Measurements from ENCODE around the gene PSAT1. TPM values are rescaled to one million over a fixed set of nuclear protein-coding genes. Genes with fewer than 3 reads are reported as not detected.
A peak's percentile ranks its signal among the peaks of the same experiment; 100 is the strongest.

Gene PSAT1
- total RNA-seq, 1 experiment from 2014 or later, result 215 TPM

GRCh38 chr9:78306222-78307076, 9.5 kb downstream of the PSAT1 start:
- no peak overlapping the region for H3T11ph ChIP-seq (ENCODE audit: low read length)
- Mint-ChIP-seq H3K27ac (peak overlapping the region in 2 of 3 experiments; percentile 35 to 62; a peak in 2 of 7 replicates), H3K36me3 (ENCODE audit: insufficient read depth in 1 of 3, low read depth in 3 of 3) (peaks cover 78 to 97% (median 94%) of the 10 kb centered on the region in 3 experiments)

More at GRCh38 chr9:78306222-78307076, 9.5 kb downstream of the PSAT1 start:
- no peaks in the 10 kb centered on the region for H3K27me3 ChIP-seq (ENCODE audit: insufficient read depth, low read length)
- H3K4me3 Mint-ChIP-seq, result no peak overlapping the region
- TF ChIP-seq CTCF (conservative IDR thresholded peaks at IDR 0.05), result no peak
- no peak overlapping the region for H2BK20ac ChIP-seq (ENCODE audit: low read depth, low read length, poor library complexity, severe bottlenecking)
- H2AFZ ChIP-seq (ENCODE audit: low read length), result no peak overlapping the region
- peaks cover 6% of the 10 kb centered on the region for H3K79me1 ChIP-seq (ENCODE audit: insufficient read depth, low read depth, low read length, poor library complexity, severe bottlenecking)
- no peak overlapping the region for H4K8ac ChIP-seq (replicated peaks; ENCODE audit: insufficient read length, low read depth, low read length)
- no peaks in the 10 kb centered on the region for H3K23me2 ChIP-seq (ENCODE audit: insufficient read length, low read depth, low read length, poor library complexity, severe bottlenecking)
- peaks cover 0 to 6% of the 10 kb centered on the region in 2 experiments; a peak in 1 of 4 replicates for H3K4me1 Mint-ChIP-seq
- no peaks in the 10 kb centered on the region for H3K27me3 Mint-ChIP-seq (ENCODE audit: low read depth)
- WGBS (ENCODE audit: extremely low coverage, insufficient read length, low lambda C conversion rate), result no CpG with 5 or more reads among the region's 16 CpGs
- H4K5ac ChIP-seq (ENCODE audit: insufficient read length, low read depth, low read length), result no peak overlapping the region
- H2AK5ac ChIP-seq (ENCODE audit: insufficient read length, low read length), result no peak overlapping the region
- no peak overlapping the region for H2BK12ac ChIP-seq (ENCODE audit: insufficient read length, low read depth, low read length)
- H3K4ac ChIP-seq (ENCODE audit: low read depth, low read length), result no peak overlapping the region
- H3K18ac ChIP-seq (ENCODE audit: insufficient read length, low read depth, low read length), result no peak overlapping the region
- no peak overlapping the region for H3K27ac ChIP-seq (ENCODE audit: insufficient read length, low read depth, low read length)
- no peak overlapping the region for H3K23ac ChIP-seq (ENCODE audit: insufficient read length, low read depth, low read length)
- H3K79me2 ChIP-seq (ENCODE audit: insufficient read depth, low read length), result 0 out of 2 replicates have a peak, but pooled peaks cover 6% of the 10 kb centered on the region
- H3K56ac ChIP-seq (ENCODE audit: insufficient read length, low read depth, low read length), result no peak overlapping the region
- no peak overlapping the region for H3K9ac ChIP-seq (ENCODE audit: extremely low read depth, insufficient read length, low read length)
- H4K91ac ChIP-seq (ENCODE audit: insufficient read length, low read depth, low read length), result no peak overlapping the region
- no peak overlapping the region for H3K4me2 ChIP-seq (ENCODE audit: insufficient read depth, insufficient read length, low read length)
- no peak overlapping the region for H2BK120ac ChIP-seq (ENCODE audit: low read depth, low read length, poor library complexity, severe bottlenecking)
- no peak overlapping the region for H3K14ac ChIP-seq (ENCODE audit: insufficient read depth, low read length)
- H2BK15ac ChIP-seq (ENCODE audit: low read depth, low read length), result no peak overlapping the region
- H2BK5ac ChIP-seq (ENCODE audit: insufficient read length, low read length), result no peak overlapping the region
- H3K9me3 ChIP-seq (ENCODE audit: control insufficient read depth, low read depth, low read length), result no peaks in the 10 kb centered on the region
- no peaks in the 10 kb centered on the region for H4K20me1 ChIP-seq (ENCODE audit: control insufficient read depth, insufficient read depth, insufficient read length)
- DNase-seq, result no peak
- no peaks in the 10 kb centered on the region for H3K9me3 Mint-ChIP-seq
- no peaks in the 10 kb centered on the region for H3K4me1 ChIP-seq (ENCODE audit: insufficient read depth, low read length)
